Upper lobe of left lung (tissue), 6 donors: Measurements from ENCODE around the gene KCNQ4. TPM values are rescaled to one million over a fixed set of nuclear protein-coding genes. Genes with fewer than 3 reads are reported as not detected.

Experiments
- ATAC-seq, 2 donors: fragments of 200-7000 bp; cut with Tn5 transposase; one replicate each; pipeline ENCODE4 v1.9.1; 2022; ENCODE audit warnings: mild to moderate bottlenecking in 2 of 2, moderate library complexity in 2 of 2; ENCODE audit not compliant: low FRiP score in 2 of 2
- DNase-seq, 2 donors: peaks; one replicate each; pipeline ENCODE4 v3.0.0-alpha.2; 2019 to 2020
- H3K27ac ChIP-seq, 4 donors: fragments of 200-600 bp; sonication (generic); one replicate each; pipeline ENCODE4 v1.5.1; 2016 to 2019
- H3K27me3 ChIP-seq, 4 donors: fragments of 200-600 bp; sonication (generic); one replicate each; pipeline ENCODE4 v1.5.1; 2017 to 2019
- H3K36me3 ChIP-seq, 4 donors: fragments of 200-600 bp; sonication (generic); one replicate each; pipeline ENCODE4 v1.5.1; 2016 to 2019
- H3K4me1 ChIP-seq, 4 donors: fragments of 200-600 bp; sonication (generic); one replicate each; pipeline ENCODE4 v1.5.1; 2018 to 2019
- H3K4me3 ChIP-seq, 4 donors: fragments of 200-600 bp; sonication (generic); one replicate each; pipeline ENCODE4 v1.5.1; 2017 to 2019; ENCODE audit warnings: mild to moderate bottlenecking in 2 of 4, moderate library complexity in 1 of 4
- H3K9me3 ChIP-seq, 4 donors: fragments of 200-600 bp; sonication (generic); one replicate each; pipeline ENCODE4 v1.5.1; 2018 to 2019
- CTCF ChIP-seq, 6 experiments: fragments of 450-650 bp in 4 of 6; fragments of 200-600 bp in 2 of 6; sonication (generic) in 2 of 6; IDR thresholded peaks; one replicate each; pipeline ENCODE4 v1.5.1; 2016 to 2019; ENCODE audit warnings: antibody characterized with exemption in 6 of 6
- EP300 ChIP-seq, 4 donors: sonication (generic); formaldehyde crosslinking; IDR thresholded peaks; one replicate each; pipeline ENCODE4 v1.5.1; 2017; ENCODE audit warnings: antibody characterized with exemption in 4 of 4, control low read depth in 2 of 4
- POLR2A ChIP-seq, 4 donors: fragments of 450-650 bp; IDR thresholded peaks; one replicate each; pipeline ENCODE4 v1.5.1; 2016 to 2017; ENCODE audit warnings: antibody characterized with exemption in 4 of 4, mild to moderate bottlenecking in 2 of 4
- POLR2AphosphoS5 ChIP-seq, 2 donors: sonication (generic); formaldehyde crosslinking; IDR thresholded peaks; one replicate each; pipeline ENCODE4 v1.5.1; 2017; ENCODE audit warnings: antibody characterized with exemption in 2 of 2
- WGBS, 2 donors: methylation state at CpG; one replicate each; pipeline ENCODE4 v1.1.5; 2017 to 2018; 5-methylcytosine and 5-hydroxymethylcytosine counted together
- total RNA-seq, 6 donors: library from RNA; depleted of rRNA in 4 of 6; stranded (reverse); fragments of >200 nt in 4 of 6; gene quantifications; one replicate each; pipeline versions ENCODE4 v1.1.0 to v1.2.1, GENCODE V29; 2016 to 2021
- donor health status: DM: no; HTN: no; CAD: no; lungs with moderate emphysema.
- donor health status: DM: no; HTN: yes; CAD: no; lungs with severe emphysema.

The KCNQ4 gene
- total RNA-seq, 6 donors from 2014 or later: 0.44 to 0.89 (median 0.60) TPM; not detected in 1

GRCh38 chr1:40842691-40843090 lies 59.1 kb downstream of the KCNQ4 start:
- no peak overlapping the region for H3K27ac ChIP-seq
- no peaks in the 10 kb centered on the region for H3K4me1 ChIP-seq
- no peaks in the 10 kb centered on the region for H3K36me3 ChIP-seq
- H3K4me3 ChIP-seq: no peak overlapping the region
- ATAC-seq: no peak
- 95 to 97% methylated on average over 3 of the region's 3 CpGs for WGBS, 2 donors
- TF ChIP-seq CTCF (IDR thresholded peaks at IDR 0.05): no peak
- TF ChIP-seq POLR2A (IDR thresholded peaks at IDR 0.05): no peak
- TF ChIP-seq POLR2AphosphoS5 (IDR thresholded peaks at IDR 0.05): no peak
- no peak for TF ChIP-seq EP300 (IDR thresholded peaks at IDR 0.05)
- H3K27me3 ChIP-seq: no peaks in the 10 kb centered on the region
- no peaks in the 10 kb centered on the region for H3K9me3 ChIP-seq
- DNase-seq: no peak

GRCh38 chr1:40844079-40844478 lies 60.5 kb downstream of the KCNQ4 start:
- DNase-seq (no peak), ATAC-seq (no peak)
- no peak overlapping the region for H3K4me3 ChIP-seq
- no peaks in the 10 kb centered on the region for H3K4me1 ChIP-seq
- no peaks in the 10 kb centered on the region for H3K36me3 ChIP-seq
- no peak overlapping the region for H3K27ac ChIP-seq
- no peak for TF ChIP-seq CTCF (IDR thresholded peaks at IDR 0.05)
- H3K27me3 ChIP-seq: no peaks in the 10 kb centered on the region
- WGBS, 2 donors: 92 to 96% methylated on average over 5 of the region's 5 CpGs
- H3K9me3 ChIP-seq: no peaks in the 10 kb centered on the region

- no peak for DNase-seq
- H3K9me3 ChIP-seq: no peaks in the 10 kb centered on the region
- ATAC-seq: no peak
- no peak for TF ChIP-seq EP300 (IDR thresholded peaks at IDR 0.05)
- no peak for TF ChIP-seq CTCF (IDR thresholded peaks at IDR 0.05)
- no peak for TF ChIP-seq POLR2AphosphoS5 (IDR thresholded peaks at IDR 0.05)
- no peaks in the 10 kb centered on the region for H3K36me3 ChIP-seq
- H3K4me1 ChIP-seq: peaks cover 0 to 6% (median 5%) of the 10 kb centered on the region in 4 donors
- no peak overlapping the region for H3K27ac ChIP-seq
- H3K27me3 ChIP-seq: no peaks in the 10 kb centered on the region
- H3K4me3 ChIP-seq: no peak overlapping the region
- 53 to 55% methylated on average over 9 of the region's 9 CpGs for WGBS, 2 donors
Observed at GRCh38 chr1:40844887-40845878, 61.6 kb downstream of the KCNQ4 start.

GRCh38 chr1:40845895-40846294 lies 62.3 kb downstream of the KCNQ4 start:
- Histone ChIP-seq H3K27me3 (no peaks in the 10 kb centered on the region), H3K4me1 (peaks cover 0 to 6% (median 5%) of the 10 kb centered on the region in 4 donors), H3K27ac (no peak overlapping the region), H3K36me3 (no peaks in the 10 kb centered on the region), H3K9me3 (no peaks in the 10 kb centered on the region), H3K4me3 (no peak overlapping the region)
- no peak for ATAC-seq
- no peak for DNase-seq
- TF ChIP-seq POLR2A (IDR thresholded peaks at IDR 0.05) (no peak), POLR2AphosphoS5 (IDR thresholded peaks at IDR 0.05) (no peak), EP300 (IDR thresholded peaks at IDR 0.05) (no peak), CTCF (IDR thresholded peaks at IDR 0.05) (no peak)
- 92 to 100% methylated on average over 1 of the region's 1 CpG for WGBS, 2 donors
